Ovary (tissue), 3 donors: ENCODE measurements around the gene ZNF423.

Experiments
- EP300 ChIP-seq: sonication (generic); formaldehyde crosslinking; IDR thresholded peaks from one replicate; pipeline ENCODE4 v1.6.1; 2017; ENCODE audit warnings: antibody characterized with exemption
- TF ChIP-seq, protein P1 (sequence below), 3 donors: fragments of 450-650 bp in 2 of 3; fragments of 200-600 bp in 1 of 3; IDR thresholded peaks; one replicate each; pipeline versions ENCODE4 v1.5.1 to v1.8.0; 2016 to 2022; ENCODE audit warnings: antibody characterized with exemption in 3 of 3, mild to moderate bottlenecking in 1 of 3
- donor health status: DM: no; HTN: no; CAD: no.

GRCh38 chr16:49510654-49511305, 345.1 kb downstream of the ZNF423 start:
- TF ChIP-seq EP300, result no peak
- TF ChIP-seq, protein P1, sequence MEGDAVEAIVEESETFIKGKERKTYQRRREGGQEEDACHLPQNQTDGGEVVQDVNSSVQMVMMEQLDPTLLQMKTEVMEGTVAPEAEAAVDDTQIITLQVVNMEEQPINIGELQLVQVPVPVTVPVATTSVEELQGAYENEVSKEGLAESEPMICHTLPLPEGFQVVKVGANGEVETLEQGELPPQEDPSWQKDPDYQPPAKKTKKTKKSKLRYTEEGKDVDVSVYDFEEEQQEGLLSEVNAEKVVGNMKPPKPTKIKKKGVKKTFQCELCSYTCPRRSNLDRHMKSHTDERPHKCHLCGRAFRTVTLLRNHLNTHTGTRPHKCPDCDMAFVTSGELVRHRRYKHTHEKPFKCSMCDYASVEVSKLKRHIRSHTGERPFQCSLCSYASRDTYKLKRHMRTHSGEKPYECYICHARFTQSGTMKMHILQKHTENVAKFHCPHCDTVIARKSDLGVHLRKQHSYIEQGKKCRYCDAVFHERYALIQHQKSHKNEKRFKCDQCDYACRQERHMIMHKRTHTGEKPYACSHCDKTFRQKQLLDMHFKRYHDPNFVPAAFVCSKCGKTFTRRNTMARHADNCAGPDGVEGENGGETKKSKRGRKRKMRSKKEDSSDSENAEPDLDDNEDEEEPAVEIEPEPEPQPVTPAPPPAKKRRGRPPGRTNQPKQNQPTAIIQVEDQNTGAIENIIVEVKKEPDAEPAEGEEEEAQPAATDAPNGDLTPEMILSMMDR (IDR thresholded peaks at IDR 0.05), result no peak
